Measurements from ENCODE around the gene SPECC1L.

Gene SPECC1L

DNA sequence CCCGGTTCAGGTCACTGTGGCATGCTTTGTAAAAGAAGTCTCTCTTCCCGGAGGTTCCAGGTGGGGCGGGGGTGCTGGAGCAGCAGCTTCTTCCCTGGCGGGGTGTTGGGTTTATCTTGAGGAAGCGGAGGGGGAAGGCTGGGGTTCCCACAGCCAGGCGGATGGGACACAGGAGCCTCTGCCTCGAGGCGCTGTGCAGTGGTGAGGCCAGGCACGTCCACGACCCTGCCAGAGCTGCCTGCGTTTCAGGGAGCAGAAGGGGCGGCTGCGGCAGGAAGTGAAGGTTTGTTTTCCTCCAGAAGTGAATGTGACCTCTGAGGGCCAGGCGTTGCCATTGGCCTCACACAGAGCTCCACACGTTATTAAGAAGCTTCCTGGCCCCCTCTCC lies 136.6 kb downstream of the SPECC1L start:
- TF ChIP-seq, protein P1, sequence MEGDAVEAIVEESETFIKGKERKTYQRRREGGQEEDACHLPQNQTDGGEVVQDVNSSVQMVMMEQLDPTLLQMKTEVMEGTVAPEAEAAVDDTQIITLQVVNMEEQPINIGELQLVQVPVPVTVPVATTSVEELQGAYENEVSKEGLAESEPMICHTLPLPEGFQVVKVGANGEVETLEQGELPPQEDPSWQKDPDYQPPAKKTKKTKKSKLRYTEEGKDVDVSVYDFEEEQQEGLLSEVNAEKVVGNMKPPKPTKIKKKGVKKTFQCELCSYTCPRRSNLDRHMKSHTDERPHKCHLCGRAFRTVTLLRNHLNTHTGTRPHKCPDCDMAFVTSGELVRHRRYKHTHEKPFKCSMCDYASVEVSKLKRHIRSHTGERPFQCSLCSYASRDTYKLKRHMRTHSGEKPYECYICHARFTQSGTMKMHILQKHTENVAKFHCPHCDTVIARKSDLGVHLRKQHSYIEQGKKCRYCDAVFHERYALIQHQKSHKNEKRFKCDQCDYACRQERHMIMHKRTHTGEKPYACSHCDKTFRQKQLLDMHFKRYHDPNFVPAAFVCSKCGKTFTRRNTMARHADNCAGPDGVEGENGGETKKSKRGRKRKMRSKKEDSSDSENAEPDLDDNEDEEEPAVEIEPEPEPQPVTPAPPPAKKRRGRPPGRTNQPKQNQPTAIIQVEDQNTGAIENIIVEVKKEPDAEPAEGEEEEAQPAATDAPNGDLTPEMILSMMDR (IDR thresholded peaks at IDR 0.05; ENCODE audit: low read depth, low read length), result no peak
- DNase-seq (ENCODE audit: low read depth in 2 of 2), result peak in 1 of 2 donors; percentile 26
- H3K4me3 ChIP-seq (replicated peaks in 1 of 2; ENCODE audit: low read depth in 2 of 2, low read length in 2 of 2), result no peak overlapping the region

DNA sequence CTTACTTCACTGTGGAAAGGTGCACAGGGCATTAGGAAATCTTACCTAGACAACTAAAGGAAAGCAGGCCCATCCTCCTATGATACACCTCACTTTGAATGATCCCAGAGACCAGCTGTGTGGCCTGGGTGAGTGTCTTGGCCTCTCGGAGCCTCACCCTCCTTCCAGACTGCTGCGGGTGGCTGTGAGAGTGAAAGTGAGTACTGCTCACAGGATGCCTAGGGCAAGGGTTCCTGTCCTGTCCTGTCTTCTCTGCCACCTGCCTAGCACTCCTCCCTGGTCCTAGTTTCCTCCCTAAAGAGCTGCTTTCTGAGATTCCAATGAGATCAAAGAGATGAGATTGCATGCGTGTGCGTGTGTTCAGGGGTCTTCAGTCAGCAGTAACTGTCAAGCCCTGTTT lies 137.3 kb downstream of the SPECC1L start:
- no peak for DNase-seq (ENCODE audit: low read depth in 2 of 2)
- no peak overlapping the region for H3K4me3 ChIP-seq (replicated peaks in 1 of 2; ENCODE audit: low read depth in 2 of 2, low read length in 2 of 2)
- TF ChIP-seq, protein P1 (IDR thresholded peaks at IDR 0.05; ENCODE audit: low read depth, low read length), result no peak

DNA sequence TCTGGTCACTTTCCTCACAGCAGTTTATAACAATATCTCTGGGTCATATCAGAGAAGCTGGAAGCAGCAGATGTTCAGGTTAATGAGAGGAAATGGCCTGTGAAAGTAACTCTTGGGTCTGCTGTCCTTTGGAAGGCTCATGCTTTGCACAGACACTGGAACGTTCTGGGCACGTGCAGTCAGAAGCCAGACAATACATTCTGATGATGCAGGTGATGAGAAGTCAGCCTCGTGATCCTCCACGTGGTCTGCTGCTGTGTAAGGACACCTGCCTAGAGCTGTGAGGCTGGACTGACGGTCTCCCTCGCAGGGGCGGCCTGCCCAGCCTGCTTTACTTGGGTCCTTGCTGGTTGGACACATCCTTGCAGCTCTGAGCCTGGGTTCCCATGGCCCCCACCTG lies 138.0 kb downstream of the SPECC1L start:
- TF ChIP-seq, protein P1 (IDR thresholded peaks at IDR 0.05; ENCODE audit: low read depth, low read length), result no peak
- no peak overlapping the region for H3K4me3 ChIP-seq (replicated peaks in 1 of 2; ENCODE audit: low read depth in 2 of 2, low read length in 2 of 2)
- DNase-seq (ENCODE audit: low read depth in 2 of 2), result no peak

DNA sequence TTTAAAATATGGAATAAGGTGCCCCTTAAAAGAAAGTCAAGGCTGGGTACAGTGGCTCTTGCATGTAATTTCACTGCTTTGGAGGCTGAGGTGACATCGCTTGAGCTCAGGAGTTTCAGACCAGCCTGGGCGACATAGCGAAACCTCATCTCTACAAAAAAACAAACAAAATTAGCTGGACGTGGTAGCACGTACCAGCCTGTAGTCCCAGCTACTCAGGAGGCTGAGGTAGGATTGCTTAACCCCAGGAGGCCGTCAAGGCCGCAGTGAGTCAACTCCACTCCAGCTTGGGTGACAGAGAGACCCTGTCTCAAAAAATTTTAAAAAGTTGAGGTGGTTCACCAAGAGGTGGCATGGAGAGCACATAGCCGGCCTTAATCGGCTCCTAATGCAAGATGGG lies 139.1 kb downstream of the SPECC1L start:
- peak in 1 of 2 donors; percentile 12 for DNase-seq (ENCODE audit: low read depth in 2 of 2)
- no peak overlapping the region for H3K4me3 ChIP-seq (replicated peaks in 1 of 2; ENCODE audit: low read depth in 2 of 2, low read length in 2 of 2)
- TF ChIP-seq, protein P1 (IDR thresholded peaks at IDR 0.05; ENCODE audit: low read depth, low read length), result no peak

DNA sequence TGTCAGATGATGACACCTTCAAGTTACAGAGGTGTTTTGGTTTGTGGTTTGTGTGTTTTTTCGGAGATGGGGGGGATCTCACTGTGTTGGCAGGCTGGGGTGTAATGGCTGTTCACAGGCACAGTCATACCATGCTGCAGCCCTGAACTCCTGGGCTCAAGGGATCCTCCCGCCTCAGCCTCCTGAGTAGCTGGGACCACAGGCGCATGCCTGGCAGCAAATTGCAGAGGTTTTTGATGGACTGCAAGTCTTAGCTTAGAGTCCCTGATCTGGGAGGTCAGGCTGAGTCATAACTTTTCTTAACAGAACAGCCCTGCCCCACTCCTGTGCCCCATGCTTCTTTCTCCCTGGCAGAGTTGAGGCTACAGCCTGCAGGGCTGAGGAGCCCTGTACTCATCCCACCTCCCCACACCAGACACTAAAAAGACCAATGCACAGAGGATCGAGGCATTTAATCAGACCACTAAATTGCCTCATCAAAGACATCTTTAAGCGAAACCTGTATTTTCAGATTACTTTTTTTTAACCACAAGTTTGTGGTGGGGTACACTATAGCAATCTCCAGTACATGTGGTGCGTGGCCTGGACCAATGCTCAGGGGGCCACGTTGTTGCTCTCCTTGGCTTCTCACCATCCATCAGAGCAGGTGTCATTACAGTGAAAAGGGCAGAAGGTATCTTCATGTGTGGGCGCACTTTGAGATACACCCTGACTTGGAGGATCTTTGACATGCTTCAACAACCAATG lies 139.7 kb downstream of the SPECC1L start:
- no peak overlapping the region for H3K4me3 ChIP-seq (replicated peaks in 1 of 2; ENCODE audit: low read depth in 2 of 2, low read length in 2 of 2)
- TF ChIP-seq, protein P1 (IDR thresholded peaks at IDR 0.05; ENCODE audit: low read depth, low read length), result no peak
- peak; percentile 37 to 40 for DNase-seq (ENCODE audit: low read depth in 2 of 2)

DNA sequence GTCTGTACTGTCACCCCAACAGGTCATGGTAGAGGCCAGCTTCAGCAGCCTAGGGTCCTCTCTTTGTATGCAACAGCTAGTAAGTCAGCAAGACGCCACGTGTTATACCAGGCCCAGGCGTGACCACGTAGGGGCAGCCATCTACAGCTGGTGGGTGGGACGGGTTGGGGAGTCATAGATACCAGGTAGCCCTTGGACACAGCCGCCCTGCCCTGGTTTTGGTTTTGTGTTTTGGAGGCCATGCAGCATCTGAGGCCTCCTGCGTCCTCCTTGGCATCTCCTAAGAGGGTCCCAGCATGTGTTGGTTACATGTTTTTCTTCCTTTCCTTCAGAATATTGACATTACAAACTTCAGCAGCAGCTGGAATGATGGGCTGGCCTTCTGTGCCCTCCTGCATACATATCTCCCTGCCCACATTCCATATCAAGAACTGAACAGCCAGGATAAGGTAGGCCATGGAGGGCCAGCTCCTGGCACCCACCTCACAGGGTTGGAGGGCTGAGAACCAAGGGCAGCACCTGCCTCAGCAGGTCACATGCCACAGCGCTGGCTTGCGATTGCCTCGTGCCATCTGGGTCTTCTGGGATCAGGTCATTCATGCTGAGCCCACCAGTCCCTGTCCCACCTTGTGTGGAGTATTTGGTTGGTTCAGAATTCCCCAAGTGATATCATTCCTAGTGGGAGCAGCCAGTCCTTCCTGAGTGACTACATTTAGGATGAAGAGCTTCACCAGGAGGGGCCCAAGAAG lies 140.8 kb downstream of the SPECC1L start:
- DNase-seq (ENCODE audit: low read depth in 2 of 2), result no peak
- TF ChIP-seq, protein P1 (IDR thresholded peaks at IDR 0.05; ENCODE audit: low read depth, low read length), result no peak
- no peak overlapping the region for H3K4me3 ChIP-seq (replicated peaks in 1 of 2; ENCODE audit: low read depth in 2 of 2, low read length in 2 of 2)

Data from cardiac fibroblast (primary cell).